HEK293T (cell line): ENCODE results near the gene SUGCT.

ENCODE experiments used
- CTCF ChIA-PET: fragments of 350-600 bp; formaldehyde crosslinking; extraction: SDS; loops from one replicate; lab custom pipeline; 2021; ENCODE audit warnings: antibody characterized with exemption, inconsistent platforms; lab: Yijun Ruan, JAX
- POLR2A ChIA-PET: fragments of 350-600 bp; formaldehyde crosslinking; extraction: SDS; loops from one replicate; lab custom pipeline; 2020; ENCODE audit warnings: antibody characterized with exemption, inconsistent platforms; lab: Yijun Ruan, JAX
- DNase-seq: peaks from one replicate; pipeline ENCODE4 v3.0.0; 2012; ENCODE audit warnings: mixed read lengths; ENCODE audit errors: extremely low spot score
- ARNT ChIP-seq: fragments of 450-650 bp; IDR thresholded peaks from 2 replicates; pipeline ENCODE4 v1.6.1; 2017; ENCODE audit warnings: mild to moderate bottlenecking
- BHLHE40 ChIP-seq: fragments of 450-650 bp; IDR thresholded peaks from 2 replicates; pipeline ENCODE4 v1.6.1; 2016; ENCODE audit warnings: mild to moderate bottlenecking, moderate library complexity, borderline replicate concordance
- CTBP1 ChIP-seq: fragments of 450-650 bp; IDR thresholded peaks from 2 replicates; pipeline ENCODE4 v1.6.1; 2016; ENCODE audit warnings: borderline replicate concordance
- ELF4 ChIP-seq: fragments of 450-650 bp; IDR thresholded peaks from 2 replicates; pipeline ENCODE4 v1.6.1; 2017; ENCODE audit warnings: antibody characterized with exemption
- FOXA1 ChIP-seq: fragments of 450-650 bp; IDR thresholded peaks from 2 replicates; pipeline ENCODE4 v1.6.1; 2016; ENCODE audit warnings: mild to moderate bottlenecking
- FOXK2 ChIP-seq: fragments of 450-650 bp; IDR thresholded peaks from 2 replicates; pipeline ENCODE4 v1.6.1; 2016; ENCODE audit warnings: mild to moderate bottlenecking
- FOXM1 ChIP-seq: fragments of 450-650 bp; IDR thresholded peaks from 2 replicates; pipeline ENCODE4 v1.6.1; 2017; ENCODE audit warnings: mild to moderate bottlenecking, borderline replicate concordance
- HDGF ChIP-seq: fragments of 450-650 bp; IDR thresholded peaks from 2 replicates; pipeline ENCODE4 v1.6.1; 2017; ENCODE audit warnings: antibody characterized with exemption, borderline replicate concordance
- L3MBTL2 ChIP-seq: fragments of 450-650 bp; conservative IDR thresholded peaks from 2 replicates; pipeline ENCODE4 v1.6.1; 2016; ENCODE audit warnings: mild to moderate bottlenecking
- LEF1 ChIP-seq: fragments of 450-650 bp; IDR thresholded peaks from 2 replicates; pipeline ENCODE4 v1.6.1; 2017; ENCODE audit warnings: mild to moderate bottlenecking, borderline replicate concordance
- NFRKB ChIP-seq: fragments of 450-650 bp; IDR thresholded peaks from 2 replicates; pipeline ENCODE4 v1.6.1; 2016; ENCODE audit warnings: mild to moderate bottlenecking, moderate library complexity
- SP1 ChIP-seq: fragments of 450-650 bp; IDR thresholded peaks from 2 replicates; pipeline ENCODE4 v1.6.1; 2017
- SUZ12 ChIP-seq: fragments of 450-650 bp; IDR thresholded peaks from 2 replicates; pipeline ENCODE4 v1.6.1; 2016; ENCODE audit warnings: mild to moderate bottlenecking
- TARDBP ChIP-seq: fragments of 450-650 bp; IDR thresholded peaks from 2 replicates; pipeline ENCODE4 v1.6.1; 2016
- ZNF384 ChIP-seq: fragments of 450-650 bp; IDR thresholded peaks from 2 replicates; pipeline ENCODE4 v1.6.1; 2016
- TF ChIP-seq, protein P1 (sequence below): fragments of 450-650 bp; IDR thresholded peaks from 2 replicates; pipeline ENCODE4 v1.6.1; 2016

The SUGCT gene

DNA sequence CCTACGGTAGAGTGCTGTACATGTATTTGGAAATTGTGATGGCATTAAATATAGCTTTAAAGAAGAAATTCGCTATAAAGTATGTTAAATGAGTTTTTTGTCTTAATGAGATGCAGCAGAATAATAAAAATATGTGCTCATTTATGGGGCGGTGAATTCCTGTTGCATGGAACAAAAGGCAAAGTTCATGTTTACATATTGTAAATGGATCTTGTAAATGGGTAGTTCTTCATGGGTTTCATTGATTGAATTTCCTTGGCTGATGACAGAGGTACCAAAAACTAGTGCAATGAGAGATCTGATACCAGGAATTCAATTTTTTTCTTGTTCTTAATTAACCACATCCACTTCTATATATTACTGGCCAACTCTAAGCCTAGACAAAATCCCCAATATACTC lies 284.2 kb downstream of the SUGCT start:
- DNase-seq = no peak
- ChIA-PET CTCF (interaction anchor here (0.6 kb wide), 1 partner anchor 62 kb away, joined by 3 read pairs; no protein-coding TSS in a partner anchor), POLR2A (no interaction called here)
- TF ChIP-seq HDGF = no peak
- TF ChIP-seq FOXM1 = no peak
- no peak for TF ChIP-seq BHLHE40
- TF ChIP-seq NFRKB = no peak
- TF ChIP-seq SUZ12 = no peak
- TF ChIP-seq FOXK2 = no peak
- TF ChIP-seq LEF1 = no peak
- no peak for TF ChIP-seq CTBP1
- TF ChIP-seq ELF4 = no peak
- TF ChIP-seq FOXA1 = no peak
- TF ChIP-seq SP1 = no peak
- no peak for TF ChIP-seq TARDBP
- TF ChIP-seq ARNT = no peak
- TF ChIP-seq, protein P1, sequence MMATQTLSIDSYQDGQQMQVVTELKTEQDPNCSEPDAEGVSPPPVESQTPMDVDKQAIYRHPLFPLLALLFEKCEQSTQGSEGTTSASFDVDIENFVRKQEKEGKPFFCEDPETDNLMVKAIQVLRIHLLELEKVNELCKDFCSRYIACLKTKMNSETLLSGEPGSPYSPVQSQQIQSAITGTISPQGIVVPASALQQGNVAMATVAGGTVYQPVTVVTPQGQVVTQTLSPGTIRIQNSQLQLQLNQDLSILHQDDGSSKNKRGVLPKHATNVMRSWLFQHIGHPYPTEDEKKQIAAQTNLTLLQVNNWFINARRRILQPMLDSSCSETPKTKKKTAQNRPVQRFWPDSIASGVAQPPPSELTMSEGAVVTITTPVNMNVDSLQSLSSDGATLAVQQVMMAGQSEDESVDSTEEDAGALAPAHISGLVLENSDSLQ = no peak
- no peak for TF ChIP-seq ZNF384
- no peak for TF ChIP-seq L3MBTL2

DNA sequence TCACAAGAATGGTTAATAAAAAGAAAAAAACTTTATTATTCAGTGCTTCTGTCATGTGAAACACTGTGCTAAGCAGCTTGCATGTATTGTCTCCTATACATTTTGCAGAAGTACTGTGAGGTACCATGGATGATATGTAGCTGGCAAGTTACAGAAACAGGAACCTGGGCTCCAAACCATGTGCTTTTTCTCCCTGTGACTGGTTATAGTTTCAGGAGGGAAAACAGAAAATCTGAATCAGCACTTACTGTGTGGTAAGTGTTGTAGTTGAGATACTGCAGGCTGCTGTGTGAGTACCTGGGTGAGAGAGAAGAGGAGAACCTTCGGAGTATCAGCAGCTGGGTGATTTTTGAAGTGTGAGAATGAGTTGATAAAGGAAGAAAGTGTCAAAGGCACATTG lies 285.0 kb downstream of the SUGCT start:
- DNase-seq = no peak
- TF ChIP-seq CTBP1 = no peak
- no peak for TF ChIP-seq ZNF384
- no peak for TF ChIP-seq NFRKB
- no peak for TF ChIP-seq TARDBP
- ChIA-PET CTCF (no interaction called here), POLR2A (no interaction called here)

DNA sequence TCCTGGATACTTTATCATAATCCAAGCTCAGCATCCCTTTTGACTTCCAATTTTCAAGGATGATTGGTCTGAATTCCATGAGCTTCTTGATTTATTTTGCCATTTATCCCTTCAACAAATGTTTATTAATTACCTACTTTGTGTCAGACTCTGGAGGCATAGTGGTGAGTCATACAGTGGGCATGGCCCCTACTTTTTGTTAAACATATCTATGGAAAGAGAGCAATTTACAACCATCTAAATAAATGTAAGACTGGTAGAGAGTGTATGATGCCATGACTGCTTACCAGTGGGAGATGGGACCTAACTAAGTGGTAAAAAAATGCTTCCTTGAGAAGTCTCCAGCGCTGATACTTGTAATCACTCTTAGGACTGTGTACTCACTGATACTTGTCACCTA lies 286.6 kb downstream of the SUGCT start:
- POLR2A ChIA-PET = no interaction called here
- DNase-seq = no peak
- CTCF ChIA-PET = interaction anchor here (0.9 kb wide), 1 partner anchor 1290 kb away, joined by 3 read pairs; no protein-coding TSS in a partner anchor
- no peak for TF ChIP-seq TARDBP
- no peak for TF ChIP-seq SP1
- no peak for TF ChIP-seq CTBP1
- TF ChIP-seq, protein P1 = no peak
- no peak for TF ChIP-seq L3MBTL2
- no peak for TF ChIP-seq ELF4
- TF ChIP-seq NFRKB = no peak
- no peak for TF ChIP-seq HDGF
- no peak for TF ChIP-seq BHLHE40
- no peak for TF ChIP-seq LEF1
- TF ChIP-seq FOXM1 = no peak
- TF ChIP-seq FOXA1 = no peak
- TF ChIP-seq SUZ12 = no peak
- no peak for TF ChIP-seq FOXK2

DNA sequence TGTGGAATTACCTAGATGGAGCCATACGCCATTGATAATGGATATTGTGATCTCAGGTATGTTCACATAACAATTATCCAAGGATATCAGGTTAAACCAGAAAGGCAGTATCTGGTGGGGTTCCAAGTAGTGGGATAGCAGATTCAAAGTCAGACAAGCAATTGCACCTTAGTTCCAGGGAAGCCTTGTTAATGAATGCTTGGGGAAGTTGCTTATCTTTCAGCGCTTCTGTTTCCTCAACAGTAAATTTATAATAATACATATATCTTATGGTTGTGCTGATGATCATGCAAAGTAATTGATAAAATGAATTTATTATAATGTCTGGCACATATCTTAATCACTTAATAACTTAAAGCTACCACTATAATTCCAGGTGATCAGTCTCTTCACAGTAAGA lies 290.9 kb downstream of the SUGCT start:
- ChIA-PET POLR2A (no interaction called here), CTCF (no interaction called here)
- no peak for DNase-seq
- TF ChIP-seq ELF4 = no peak
- TF ChIP-seq BHLHE40 = no peak
- TF ChIP-seq FOXM1 = no peak
- no peak for TF ChIP-seq HDGF
- no peak for TF ChIP-seq SP1
- TF ChIP-seq SUZ12 = no peak

DNA sequence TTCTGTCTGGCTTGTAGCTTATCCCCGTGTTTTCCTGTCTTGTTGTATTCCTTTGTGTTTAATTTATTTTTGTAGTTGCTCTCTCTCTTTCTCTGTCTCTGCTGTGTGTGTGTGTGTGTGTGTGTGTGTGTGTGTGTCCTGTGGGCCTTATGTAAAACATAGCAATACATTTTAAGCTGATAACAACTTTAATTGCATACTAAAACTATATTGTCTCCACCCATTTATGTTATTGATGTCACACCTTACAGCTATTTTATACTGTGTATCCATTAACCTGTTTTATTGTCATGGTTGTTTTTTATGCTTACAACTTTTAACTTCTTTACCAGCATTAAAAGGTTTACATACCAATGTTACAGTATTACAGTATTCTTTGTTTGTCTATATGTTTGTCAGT lies 293.6 kb downstream of the SUGCT start:
- POLR2A ChIA-PET = no interaction called here
- no peak for TF ChIP-seq CTBP1
- CTCF ChIA-PET = no interaction called here
- DNase-seq = no peak

GRCh38 chr7:40429826-40430225 lies 295.0 kb downstream of the SUGCT start:
- DNase-seq = no peak
- CTCF ChIA-PET = no interaction called here
- TF ChIP-seq FOXM1 = no peak
- TF ChIP-seq BHLHE40 = no peak
- TF ChIP-seq ZNF384 = no peak
- no peak for TF ChIP-seq LEF1
- TF ChIP-seq L3MBTL2 = no peak
- no peak for TF ChIP-seq FOXK2
- no peak for TF ChIP-seq TARDBP
- TF ChIP-seq CTBP1 = no peak
- no peak for TF ChIP-seq ARNT
- TF ChIP-seq, protein P1 = no peak
- TF ChIP-seq NFRKB = no peak
- no peak for TF ChIP-seq FOXA1
- TF ChIP-seq SP1 = no peak
- no peak for TF ChIP-seq HDGF
- no peak for TF ChIP-seq ELF4
- no peak for TF ChIP-seq SUZ12
- POLR2A ChIA-PET = no interaction called here

- TF ChIP-seq SUZ12 = no peak
- TF ChIP-seq CTBP1 = no peak
- TF ChIP-seq ZNF384 = no peak
- no peak for TF ChIP-seq FOXM1
- TF ChIP-seq BHLHE40 = no peak
- TF ChIP-seq ARNT = no peak
- no peak for TF ChIP-seq FOXA1
- no peak for TF ChIP-seq FOXK2
- no peak for TF ChIP-seq L3MBTL2
- TF ChIP-seq, protein P1 = no peak
- no peak for TF ChIP-seq LEF1
- no peak for TF ChIP-seq HDGF
- no peak for TF ChIP-seq SP1
- no peak for TF ChIP-seq ELF4
- no peak for TF ChIP-seq NFRKB
- TF ChIP-seq TARDBP = no peak
- ChIA-PET POLR2A (no interaction called here), CTCF (no interaction called here)
- no peak for DNase-seq
Observed at GRCh38 chr7:40432046-40432445, 297.2 kb downstream of the SUGCT start.
